Upper lobe of left lung (tissue), 4 donors: Measurements from ENCODE around the gene RGL1.

ENCODE experiments used
- POLR2AphosphoS5 ChIP-seq, 2 donors: sonication (generic); formaldehyde crosslinking; IDR thresholded peaks; one replicate each; pipeline ENCODE4 v1.5.1; 2017; ENCODE audit warnings: antibody characterized with exemption in 2 of 2
- TF ChIP-seq, protein P1 (sequence below), 6 experiments: fragments of 450-650 bp in 4 of 6; fragments of 200-600 bp in 2 of 6; sonication (generic) in 2 of 6; IDR thresholded peaks; one replicate each; pipeline ENCODE4 v1.5.1; 2016 to 2019; ENCODE audit warnings: antibody characterized with exemption in 6 of 6

DNA sequence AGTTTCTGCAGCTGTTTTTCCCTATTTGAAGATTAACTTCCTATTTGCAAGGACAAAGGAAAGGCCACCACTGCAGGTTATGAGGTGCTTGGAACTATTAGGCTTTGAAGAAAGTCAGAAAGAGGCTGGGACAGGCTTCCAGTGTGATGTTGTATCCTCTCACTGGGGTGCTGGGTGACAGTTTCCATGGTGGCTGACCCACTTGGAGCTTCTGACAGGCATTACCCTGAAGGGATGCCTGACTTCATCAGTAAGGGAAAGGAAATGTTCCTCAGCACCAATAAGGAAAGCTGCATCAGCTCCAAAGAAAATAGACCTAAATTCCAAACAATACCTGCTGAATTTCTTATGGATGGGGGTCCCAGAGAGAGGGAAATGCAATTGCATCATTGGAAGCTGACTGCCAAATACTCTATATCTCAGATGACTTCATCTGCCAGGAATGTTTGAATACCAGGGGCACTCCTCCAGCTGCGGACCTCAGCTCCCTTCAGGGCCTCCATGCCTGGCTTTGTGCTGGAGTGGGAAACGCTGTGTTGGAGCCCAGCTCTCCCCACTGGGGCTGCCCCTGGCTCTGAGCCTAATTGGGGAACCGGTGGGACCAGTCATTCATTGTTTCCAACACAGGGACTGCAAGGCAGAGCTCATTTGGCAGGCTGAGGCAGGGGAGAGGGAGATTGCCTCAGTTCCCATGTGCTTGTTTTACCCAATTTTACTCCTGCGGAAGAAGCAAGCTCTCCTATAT, 76.6 kb downstream of the RGL1 start:
- TF ChIP-seq, protein P1, sequence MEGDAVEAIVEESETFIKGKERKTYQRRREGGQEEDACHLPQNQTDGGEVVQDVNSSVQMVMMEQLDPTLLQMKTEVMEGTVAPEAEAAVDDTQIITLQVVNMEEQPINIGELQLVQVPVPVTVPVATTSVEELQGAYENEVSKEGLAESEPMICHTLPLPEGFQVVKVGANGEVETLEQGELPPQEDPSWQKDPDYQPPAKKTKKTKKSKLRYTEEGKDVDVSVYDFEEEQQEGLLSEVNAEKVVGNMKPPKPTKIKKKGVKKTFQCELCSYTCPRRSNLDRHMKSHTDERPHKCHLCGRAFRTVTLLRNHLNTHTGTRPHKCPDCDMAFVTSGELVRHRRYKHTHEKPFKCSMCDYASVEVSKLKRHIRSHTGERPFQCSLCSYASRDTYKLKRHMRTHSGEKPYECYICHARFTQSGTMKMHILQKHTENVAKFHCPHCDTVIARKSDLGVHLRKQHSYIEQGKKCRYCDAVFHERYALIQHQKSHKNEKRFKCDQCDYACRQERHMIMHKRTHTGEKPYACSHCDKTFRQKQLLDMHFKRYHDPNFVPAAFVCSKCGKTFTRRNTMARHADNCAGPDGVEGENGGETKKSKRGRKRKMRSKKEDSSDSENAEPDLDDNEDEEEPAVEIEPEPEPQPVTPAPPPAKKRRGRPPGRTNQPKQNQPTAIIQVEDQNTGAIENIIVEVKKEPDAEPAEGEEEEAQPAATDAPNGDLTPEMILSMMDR (IDR thresholded peaks at IDR 0.05), result no peak
- TF ChIP-seq POLR2AphosphoS5 (IDR thresholded peaks at IDR 0.05), result peak in 1 of 2 donors; percentile 31
